ENCODE measurements around the gene B3GLCT.
"Not testable (repeated sequence)": the region's sequence is repeated elsewhere in the genome, so short reads cannot be mapped to it uniquely, and the experiment has no call there.

Gene B3GLCT

DNA sequence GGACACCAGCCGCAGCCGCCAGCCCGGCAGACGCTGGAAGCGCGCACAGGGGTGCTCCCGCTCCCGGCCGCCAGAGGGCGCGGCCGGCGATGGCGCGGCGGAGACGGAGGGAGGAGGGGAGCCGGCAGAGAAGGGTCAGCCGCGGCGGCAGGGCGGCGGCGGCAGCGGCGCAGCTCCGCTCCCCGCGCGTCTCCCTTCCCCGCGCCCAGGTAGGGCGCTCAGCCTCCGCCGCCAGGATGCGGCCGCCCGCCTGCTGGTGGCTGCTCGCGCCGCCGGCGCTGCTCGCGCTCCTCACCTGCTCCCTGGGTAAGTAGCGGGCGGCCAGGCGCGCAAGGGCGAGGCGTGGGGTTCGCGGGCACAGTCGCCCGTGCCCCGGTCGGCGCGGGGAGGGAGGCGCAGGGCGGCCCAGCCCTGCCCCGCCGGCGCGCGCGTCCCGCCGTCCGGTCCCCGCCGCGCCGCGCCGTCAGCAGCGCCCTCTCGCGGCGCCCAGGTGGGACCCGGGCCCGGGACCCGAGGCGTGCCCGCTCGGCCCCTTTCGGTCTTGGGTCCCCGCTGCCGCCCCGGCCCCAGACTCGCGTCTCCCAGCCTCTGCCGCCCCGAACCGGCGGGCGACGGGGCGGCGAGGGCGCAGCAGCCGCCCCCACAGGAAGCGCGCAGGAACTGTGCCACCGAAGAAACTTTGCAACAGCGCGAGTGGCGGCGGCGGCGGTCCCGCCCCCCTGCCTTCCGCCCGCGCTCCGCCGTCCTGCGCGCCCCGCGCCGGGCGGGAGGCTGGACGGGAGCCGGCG, at the start of gene B3GLCT:
TSS of gene B3GLCT (plus strand) at position 127 of the 788 bp plus-strand sequence. CDS start at position 237, 110 bp downstream.
- DNase-seq: peak; percentile 89

DNA sequence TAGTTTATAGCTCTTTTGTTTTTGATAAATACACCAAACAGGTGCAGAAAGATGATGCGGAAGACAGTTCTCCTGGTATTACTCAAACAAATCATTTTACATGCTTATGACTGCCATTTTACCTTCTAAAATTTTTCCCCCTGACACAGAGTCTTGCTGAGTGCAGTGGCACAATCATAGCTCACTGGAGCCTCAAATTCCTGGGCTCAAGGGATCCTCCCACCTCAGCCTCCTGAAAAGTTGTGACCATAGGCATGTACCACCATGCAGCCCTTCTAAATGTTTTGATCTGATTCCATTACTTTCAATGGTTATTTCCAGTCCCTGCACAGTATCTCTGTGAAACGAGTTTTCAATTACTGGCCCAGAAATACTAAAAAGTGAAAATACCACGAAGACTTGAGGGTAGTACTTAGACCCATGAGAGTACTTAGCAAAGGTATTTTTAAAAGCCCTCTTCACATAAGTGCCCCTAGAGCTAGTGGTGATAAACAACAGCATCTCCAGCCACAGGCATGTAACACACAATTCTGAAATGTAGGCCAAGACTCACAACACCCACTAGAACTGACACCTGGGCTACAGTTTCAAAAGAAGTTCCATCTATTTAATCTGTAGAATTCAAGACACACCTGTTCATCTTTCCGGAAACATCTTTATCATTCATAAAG, 49.3 kb upstream of the B3GLCT start:
- DNase-seq: no peak

DNA sequence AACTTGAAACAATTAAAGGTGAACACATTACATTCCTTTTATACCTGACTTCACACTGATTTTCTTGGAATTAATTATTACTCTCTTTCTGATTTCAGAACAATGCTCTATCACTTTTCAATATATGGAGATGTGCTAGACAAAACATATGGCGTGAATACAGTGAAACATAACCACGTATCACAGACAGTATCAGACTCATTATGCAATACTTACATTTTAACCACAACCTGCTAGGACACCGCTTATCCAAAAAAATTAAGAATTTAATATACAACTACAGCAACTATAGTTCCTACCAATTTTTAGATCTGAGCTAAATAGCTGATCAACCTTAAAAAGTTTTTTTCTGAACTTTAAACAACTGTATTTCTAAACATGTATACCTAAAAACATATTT, 47.9 kb upstream of the B3GLCT start:
- DNase-seq: no peak

DNA sequence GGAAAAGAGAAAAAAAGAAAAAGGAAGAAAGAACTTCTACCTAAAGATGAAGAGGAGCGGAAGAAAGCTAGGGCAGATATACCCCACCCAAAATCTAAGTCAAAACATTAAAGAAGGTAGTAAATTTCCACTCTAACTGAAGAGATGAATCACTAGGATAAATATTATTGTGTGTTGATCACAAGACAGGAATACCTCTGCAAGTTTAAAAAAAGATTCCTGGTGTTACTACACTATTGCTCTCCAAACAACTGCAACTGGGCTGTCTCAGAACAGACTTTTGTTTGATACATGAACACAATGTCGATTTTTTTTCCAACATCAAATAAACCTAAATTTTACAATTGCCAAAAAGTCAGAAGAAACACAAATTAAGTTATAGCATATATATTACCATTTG, 44.8 kb upstream of the B3GLCT start:
- DNase-seq: no peak

DNA sequence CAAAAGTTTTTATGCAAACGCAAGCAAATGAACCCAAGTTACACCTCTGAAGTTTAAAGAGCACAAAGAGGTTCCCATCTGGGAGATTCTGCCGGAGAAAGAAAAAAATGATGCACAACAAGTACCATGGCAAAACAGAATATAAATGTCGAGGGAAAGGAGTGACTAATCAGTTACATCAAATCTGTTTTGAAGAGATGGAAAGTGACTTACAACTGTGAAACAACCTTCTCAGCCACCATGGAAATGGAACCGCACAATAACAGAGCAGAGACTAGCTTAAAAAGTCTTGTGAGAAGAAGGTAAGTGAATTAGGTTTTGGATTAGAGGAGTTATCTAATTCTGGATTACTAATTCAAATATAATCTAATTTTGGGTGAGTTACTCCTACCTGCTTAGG, 40.5 kb upstream of the B3GLCT start:
- DNase-seq: peak; percentile 28

DNA sequence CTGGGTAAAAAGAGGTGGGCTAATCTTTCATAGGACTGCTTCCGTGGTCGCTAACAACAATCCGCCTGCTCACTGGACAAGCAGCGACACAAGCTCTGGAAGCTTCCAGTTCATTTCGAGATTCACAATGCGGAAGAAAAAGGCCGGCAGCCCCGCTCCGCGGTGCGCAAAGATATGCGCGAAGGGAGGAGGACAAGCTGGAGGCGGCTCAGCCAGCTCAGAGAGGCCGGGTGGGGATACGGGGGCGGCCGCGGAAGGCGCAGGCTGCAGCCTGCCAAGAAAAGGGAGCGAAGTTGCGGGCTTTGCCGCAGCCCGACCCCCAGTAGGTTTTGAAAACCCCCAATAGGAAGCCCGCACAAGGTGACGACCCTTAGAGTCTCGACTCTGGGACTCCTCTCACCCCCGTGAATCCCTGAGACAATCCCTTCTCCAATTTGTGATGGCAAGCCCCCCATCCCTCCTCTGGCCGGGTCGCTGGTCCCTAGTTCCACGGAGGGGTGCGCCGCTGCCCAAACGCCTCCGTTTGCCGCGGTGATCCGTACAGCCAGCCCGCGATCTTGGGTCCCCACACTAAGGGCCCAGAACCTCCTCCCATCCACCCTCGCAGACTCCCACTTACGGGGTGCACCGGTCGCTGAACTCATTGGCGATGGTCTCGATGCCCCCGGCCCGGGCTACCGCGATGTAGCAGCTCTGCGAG, 38.8 kb upstream of the B3GLCT start:
- peak; percentile 80 for DNase-seq

DNA sequence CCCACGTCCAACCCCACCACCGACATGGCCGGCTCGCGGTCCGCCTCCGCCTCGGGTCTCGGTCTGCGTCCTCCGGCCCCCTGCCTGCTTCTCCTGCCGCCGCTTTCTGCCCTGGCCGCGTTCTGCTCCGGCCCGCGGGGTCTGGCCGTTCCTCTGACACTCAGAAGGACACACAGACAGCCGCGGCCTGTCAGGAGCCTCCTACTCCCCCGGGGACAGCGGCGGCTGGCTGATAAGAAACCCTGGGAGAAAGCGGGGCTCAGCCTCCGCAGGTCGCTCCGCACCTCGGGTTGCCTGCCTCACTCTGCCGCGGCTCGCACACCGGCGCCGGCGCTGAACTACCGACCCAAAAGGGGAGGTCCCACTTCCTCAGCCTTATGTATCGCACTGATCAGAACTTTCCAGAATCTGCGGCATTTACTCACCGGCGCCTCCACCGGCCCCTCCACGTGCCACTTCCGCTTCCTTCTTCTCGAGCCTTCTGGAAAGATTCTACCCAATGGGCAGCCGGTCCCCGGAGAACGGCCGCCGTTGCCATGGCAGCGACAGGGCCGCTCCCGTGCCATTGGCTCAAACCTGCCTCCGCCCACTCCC, 38.1 kb upstream of the B3GLCT start, which contains the start of gene HSPH1:
TSS of gene HSPH1 (minus strand) at position 348 of the 594 bp plus-strand sequence. CDS start at position 26, 322 bp downstream.
- peak; percentile 99 for DNase-seq

DNA sequence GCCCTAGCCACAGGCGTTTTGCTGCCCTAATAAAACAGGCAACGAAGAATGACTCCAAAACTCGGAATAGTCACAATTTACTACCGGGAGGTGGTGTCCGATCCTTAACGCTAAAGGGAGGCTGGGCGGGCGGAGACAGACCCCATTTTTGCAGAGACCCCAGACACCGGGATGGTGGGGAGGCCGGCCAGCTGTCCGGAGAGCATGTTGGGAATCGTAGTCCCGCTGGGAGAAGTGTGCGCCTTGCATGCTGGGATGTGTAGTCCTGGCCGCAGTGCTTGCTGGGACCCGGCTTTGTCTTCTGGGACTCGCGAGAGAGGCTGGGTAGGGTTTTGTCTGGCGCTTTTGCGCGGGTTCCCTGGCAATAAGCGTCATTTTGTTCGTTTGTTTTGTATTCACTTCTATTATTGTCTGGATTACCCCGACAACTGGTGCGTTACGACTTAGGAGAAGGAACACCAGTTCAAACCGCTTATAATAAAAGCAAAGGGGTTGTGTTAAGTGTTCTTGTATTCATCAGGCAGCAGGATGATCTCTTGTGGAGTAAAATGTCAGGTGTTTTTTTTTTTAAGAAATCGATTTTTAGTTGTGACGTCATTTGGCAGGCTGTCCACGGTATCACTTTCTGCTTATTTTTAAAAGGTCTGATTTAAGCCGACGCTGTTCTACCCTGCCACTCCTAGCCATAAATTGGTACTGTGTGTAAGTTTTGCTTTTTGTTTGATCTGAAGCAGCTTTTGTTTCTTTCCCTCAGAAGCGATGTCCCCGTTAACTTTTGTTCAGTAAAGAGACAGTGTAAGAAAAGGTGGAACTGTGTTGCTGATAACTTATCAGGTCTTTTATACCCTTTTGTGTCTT, 37.4 kb upstream of the B3GLCT start:
- DNase-seq: peak; percentile 98

DNA sequence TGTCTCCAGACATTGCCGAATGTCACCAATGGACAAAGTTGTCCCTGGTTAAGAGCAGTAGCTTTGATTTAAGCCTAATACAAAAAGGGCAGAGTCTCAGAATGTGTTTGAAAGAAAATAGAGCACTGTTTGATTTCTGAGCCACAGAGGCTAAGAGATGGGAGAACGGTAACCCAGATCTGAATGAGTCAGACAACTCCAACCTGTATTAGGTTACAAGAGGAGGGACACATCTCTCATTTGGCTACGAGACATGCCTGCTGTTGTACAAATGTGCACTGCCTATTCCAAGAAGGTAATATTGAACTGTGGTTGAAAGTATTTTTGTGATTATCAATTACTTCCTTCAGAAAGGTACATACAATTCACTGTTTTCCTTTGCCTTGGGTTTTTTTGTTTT, 33.2 kb upstream of the B3GLCT start:
- DNase-seq: no peak

DNA sequence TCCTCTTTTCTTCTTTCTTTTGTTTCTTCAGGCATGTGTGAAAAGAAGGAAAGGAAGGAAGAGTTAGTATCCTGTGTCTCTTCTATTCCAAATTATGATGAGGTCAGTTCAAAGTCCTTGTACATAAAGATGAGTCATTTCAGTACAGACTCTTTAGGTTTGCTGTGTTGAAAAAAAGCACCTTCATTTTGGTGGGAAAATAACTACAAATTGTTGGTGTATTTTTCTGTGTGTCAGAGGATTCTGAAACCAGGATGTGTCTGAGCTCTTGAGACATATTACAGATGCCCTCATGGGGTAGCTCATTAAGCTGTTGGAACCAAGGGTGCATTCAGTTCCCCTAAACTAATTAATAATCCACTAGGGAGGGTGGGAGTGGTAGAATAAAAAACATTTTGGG, 32.3 kb upstream of the B3GLCT start:
- DNase-seq: peak; percentile 23

DNA sequence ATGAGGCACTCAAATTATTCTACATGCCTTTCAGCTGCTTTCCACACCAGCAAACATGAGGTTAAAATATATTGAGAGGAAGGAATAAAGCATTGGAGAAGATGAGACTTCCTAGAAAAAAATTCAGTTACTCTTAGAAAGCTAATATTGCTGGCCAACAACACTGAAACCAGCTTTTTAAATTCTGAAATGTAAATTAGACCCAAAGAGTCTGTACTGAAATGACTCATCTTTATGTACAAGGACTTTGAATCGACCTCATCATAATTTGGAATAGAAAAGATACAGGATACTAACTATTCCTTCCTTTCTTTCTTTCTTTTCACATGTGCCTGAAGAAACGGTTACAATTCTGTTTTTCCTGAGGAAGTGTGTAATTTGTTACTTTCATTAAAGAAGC, 31.6 kb upstream of the B3GLCT start:
- no peak for DNase-seq

DNA sequence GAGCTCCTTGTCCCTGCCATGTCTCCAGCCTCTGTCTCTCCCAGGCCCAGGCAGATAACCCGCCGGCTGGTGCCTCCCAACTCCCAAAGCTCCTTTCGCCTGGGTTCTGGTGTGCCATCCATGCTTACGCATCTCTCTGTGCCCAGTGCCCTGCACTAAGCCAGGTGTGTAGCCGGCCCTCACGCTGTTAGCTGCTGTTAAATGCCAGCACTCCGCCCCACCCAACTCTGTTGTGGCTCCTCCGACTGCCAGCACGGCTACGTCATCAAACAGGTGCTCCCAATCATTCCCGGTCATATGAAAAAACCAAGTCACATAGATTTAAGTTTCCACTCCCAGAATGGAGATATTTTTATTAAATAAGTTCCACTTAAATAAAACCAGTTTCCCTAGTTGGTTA, 31.0 kb upstream of the B3GLCT start:
- no peak for DNase-seq

DNA sequence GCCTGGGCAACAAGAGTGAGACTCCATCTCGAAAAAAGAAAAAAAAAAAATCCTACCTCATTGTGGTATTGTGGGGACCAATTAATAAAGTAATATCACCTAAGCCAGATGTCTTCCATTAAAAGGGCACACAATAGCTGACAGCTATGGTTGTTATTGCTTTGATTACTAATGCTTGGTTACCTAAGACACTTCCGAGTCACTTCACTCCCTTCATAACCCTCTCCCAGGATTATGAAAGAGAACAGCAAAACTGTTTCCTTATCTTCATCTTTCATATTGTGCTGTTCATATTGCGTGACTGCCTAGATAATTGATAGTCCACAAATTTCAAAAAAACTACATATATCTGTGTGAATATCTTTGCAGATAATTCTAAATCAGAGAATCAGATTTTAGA, 27.8 kb upstream of the B3GLCT start:
- no peak for DNase-seq

DNA sequence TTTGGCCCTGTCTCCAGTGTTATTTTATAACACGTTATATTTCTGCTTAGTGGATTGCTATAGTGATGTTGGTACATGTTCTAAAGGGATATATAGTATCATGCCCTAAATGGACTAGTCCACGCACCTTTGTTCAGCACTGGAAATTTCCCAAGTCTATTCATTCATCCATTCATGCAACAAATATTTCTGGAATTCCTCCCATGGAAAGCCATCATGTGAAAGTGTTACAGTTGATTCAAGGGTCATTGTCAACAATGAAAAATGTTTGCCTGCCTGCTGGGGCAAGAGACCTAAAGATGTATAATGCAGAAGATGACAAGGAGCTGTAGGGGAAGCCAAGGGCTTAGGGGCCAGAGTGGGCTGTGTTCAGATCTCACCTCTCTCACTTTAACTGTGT, 27.2 kb upstream of the B3GLCT start:
- no peak for DNase-seq

DNA sequence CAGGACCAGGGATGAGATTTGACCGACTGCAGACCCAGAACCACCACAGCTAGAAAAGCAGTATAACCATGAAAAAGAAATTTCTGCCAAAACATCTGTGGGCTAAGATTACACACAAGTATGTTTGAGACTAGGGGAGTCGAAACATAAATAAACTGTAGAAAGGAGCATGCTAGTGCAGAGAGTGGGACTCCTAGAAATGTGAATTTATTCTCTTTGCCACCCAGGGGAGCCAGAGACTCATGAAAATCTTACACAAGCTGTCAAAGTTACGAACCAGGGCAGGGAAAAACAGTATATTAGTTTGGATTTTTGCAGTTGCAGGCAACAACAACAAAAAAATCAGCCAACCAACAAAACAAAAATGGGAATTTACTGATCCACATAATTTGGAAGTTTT, 25.8 kb upstream of the B3GLCT start:
- DNase-seq: no peak

DNA sequence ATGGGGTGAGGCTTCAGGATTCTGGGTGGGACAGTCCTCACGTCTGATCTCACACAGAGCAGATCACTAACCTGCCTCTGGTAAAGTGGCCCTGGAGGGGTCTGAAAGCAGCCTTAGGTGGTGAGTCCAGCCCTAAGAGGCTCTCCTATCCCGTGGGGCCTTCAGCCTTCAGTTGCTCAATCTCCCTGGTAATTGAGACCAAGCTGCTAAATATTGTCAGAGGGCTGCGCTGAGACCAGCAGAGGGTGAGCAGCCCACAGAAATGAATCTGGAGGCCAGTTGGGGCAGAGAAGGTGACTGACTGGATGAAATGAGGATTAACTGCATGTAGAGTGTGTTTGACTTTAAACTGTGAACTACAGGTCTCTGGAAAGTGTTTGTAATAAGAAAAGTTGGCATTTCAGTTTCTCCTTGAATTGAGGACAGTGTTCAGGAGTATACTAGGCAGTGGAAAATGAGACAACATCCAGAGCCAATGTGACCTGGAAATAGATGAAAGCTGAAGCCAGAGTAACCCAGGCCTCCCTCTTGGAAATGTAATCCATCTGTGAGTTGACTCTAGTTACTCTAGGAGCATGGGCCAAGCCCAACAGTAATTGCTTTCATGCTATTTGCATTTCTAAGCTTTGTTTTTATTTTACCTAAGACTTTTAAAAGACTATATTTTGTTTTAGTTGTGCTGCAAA, 23.8 kb upstream of the B3GLCT start:
- no peak for DNase-seq

DNA sequence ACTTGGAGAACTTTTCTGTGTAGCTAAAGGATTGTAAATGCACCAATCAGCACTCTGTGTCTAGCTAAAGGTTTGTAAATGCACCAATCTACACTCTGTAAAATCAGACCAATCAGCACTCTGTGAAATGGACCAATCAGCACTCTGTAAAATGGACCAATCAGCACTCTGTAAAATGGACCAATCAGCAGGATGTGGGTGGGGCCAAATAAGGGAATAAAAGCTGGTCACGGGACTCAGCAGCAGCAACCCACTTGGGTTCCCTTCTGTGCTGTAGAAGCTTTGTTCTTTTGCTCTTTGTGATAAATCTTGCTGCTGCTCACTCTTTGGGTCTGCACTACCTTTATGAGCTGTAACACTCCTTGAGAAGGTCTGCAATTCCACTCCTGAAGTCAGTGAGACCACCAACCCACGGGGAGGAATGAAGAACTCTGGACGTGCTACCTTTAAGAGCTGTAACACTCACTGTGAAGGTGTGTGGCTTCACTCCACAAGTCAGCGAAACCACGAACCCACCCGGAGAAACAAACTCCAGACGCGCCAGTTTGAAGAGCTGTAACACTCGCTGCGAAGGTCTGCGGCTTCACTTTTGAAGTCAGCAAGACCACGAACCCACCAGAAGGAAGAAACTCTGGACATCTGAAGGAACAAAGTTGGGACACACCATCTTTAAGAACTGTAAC, 21.8 kb upstream of the B3GLCT start:
- not testable (repeated sequence) for DNase-seq

DNA sequence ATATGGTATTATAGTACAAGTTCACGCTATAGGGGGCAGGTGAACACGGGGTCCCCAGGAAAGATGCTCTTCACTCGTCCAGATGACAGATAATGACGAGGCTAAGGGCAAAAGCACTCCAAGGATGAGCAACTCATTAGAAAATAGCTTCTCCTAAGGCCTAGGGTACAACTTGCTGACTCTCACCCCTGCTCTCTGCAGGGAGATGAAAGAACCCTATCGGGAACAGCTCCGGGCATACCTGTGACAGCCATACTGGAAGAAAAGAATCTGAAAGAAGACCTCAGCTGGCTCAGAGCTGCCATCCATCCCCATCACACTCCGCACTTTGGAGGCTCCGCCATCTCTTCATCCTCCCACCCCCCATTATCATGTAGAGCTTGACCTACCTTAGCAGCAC, 20.5 kb upstream of the B3GLCT start:
- no peak for DNase-seq

DNA sequence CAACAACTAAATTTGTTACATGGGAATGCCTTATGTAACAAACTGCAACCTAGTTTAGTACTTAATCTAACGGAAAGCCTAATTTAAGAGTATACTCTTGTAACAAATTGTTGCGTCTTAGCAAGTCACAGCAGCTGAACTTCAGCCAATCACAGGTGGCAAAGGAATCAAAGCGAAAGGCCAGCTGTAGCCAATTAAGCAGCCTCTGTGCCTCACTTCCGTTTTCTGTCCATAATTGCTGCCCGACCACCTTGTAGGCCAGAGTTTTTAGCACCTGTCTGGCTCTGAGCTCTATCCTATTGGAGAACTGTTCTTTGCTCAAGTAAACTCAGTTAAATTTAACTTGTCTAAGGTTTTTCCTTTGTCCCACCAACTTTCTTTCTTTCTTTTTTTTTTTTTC, 20.0 kb upstream of the B3GLCT start:
- no peak for DNase-seq

DNA sequence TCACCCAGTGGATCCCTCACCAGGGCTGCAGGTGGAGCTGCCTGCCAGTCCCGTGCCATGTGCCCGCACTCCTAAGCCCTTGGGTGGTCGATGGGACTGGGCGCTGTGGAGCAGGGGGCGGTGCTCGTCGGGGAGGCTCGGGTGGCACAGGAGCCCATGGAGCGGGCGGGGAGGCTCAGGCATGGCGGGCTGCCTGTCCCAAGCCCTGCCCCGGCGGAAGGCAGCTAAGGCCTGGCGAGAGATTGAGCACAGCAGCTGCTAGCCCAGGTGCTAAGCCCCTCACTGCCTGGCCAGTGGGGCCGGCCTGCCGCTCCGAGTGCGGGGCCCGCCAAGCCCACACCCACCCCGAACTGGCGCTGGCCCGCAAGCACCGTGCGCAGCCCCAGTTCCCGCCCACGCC, 16.8 kb upstream of the B3GLCT start:
- no peak for DNase-seq

DNA sequence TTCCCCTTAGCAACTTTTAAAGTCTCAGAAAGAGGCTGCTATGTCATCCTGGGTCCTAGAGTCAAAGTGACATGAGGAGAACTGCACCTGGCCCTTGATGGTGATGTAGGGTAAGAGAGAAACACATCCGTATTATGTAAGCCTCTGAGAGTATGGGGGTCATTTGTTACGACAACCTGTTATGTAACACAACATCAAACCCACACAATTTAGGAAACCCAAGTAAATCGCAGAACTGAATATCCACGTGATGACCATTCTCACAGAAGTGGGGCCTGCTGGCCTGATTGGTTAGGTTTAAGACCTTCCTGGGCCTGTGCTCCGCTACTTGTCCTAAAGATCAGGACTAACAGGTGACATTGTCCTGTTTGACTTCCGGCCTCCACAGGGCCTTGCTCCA, 15.3 kb upstream of the B3GLCT start:
- DNase-seq: no peak

Measured in activated CD4-positive, alpha-beta T cell treated with anti-CD3 and anti-CD28 coated beads, Interleukin-2, Interleukin-6, amounts not matched to agents 100 ng/mL and 50 ng/mL, durations not matched to agents 16 hours and 8 hours (primary cell).